ENCODE results near the gene LDB2. TPM values are rescaled to one million over a fixed set of nuclear protein-coding genes. Genes with fewer than 3 reads are reported as not detected.

The LDB2 gene
- total and polyA plus RNA-seq, 2 experiments from 2014 or later: 48.6 to 80.1 TPM

GRCh38 chr4:16532240-16532970, 366.0 kb downstream of the LDB2 start:
- Histone ChIP-seq H3K4me3 (no peak overlapping the region), H4K20me1 (replicated peaks; ENCODE audit: insufficient read depth) (no peaks in the 10 kb centered on the region), H3K9me2 (ENCODE audit: insufficient read depth) (no peaks in the 10 kb centered on the region; the same call in 1 of the 2 replicates), H3K79me2 (replicated peaks; ENCODE audit: insufficient read depth) (no peaks in the 10 kb centered on the region), H3K36me3 (ENCODE audit: insufficient read depth) (no peaks in the 10 kb centered on the region), H3K4me1 (ENCODE audit: insufficient read depth) (no peaks in the 10 kb centered on the region), H3K4me2 (no peak overlapping the region), H2AFZ (no peak overlapping the region), H3F3A (replicated peaks; ENCODE audit: low read depth) (no peaks in the 10 kb centered on the region), H3K27ac (ENCODE audit: low read depth) (no peak overlapping the region), H3K27me3 (ENCODE audit: insufficient read depth) (no peaks in the 10 kb centered on the region)
- no peak for DNase-seq (ENCODE audit: low spot score)
- no peak for ATAC-seq
- H3K27ac Mint-ChIP-seq: no peak overlapping the region
- no peak overlapping the region for H3K4me3 Mint-ChIP-seq
- H3K27me3 Mint-ChIP-seq (ENCODE audit: insufficient read depth, low read depth, poor library complexity): peaks cover 5% of the 10 kb centered on the region
- no peaks in the 10 kb centered on the region for H3K4me1 Mint-ChIP-seq
- TF ChIP-seq JUNB (IDR thresholded peaks at IDR 0.05; ENCODE audit: unreplicated experiment) (no peak), NANOG (IDR thresholded peaks at IDR 0.05; ENCODE audit: borderline replicate concordance) (no peak), REST (IDR thresholded peaks at IDR 0.05; ENCODE audit: unreplicated experiment) (no peak), CREB1 (CRISPR knock-in tag; IDR thresholded peaks at IDR 0.05; ENCODE audit: low read depth) (no peak)
- H3K36me3 Mint-ChIP-seq (ENCODE audit: low read depth): no peaks in the 10 kb centered on the region; the same call in 2 of the 3 replicates
- no peaks in the 10 kb centered on the region for H3K9me3 Mint-ChIP-seq

GRCh38 chr4:16530688-16531635, 367.5 kb downstream of the LDB2 start:
- no peaks in the 10 kb centered on the region for H4K20me1 ChIP-seq (replicated peaks; ENCODE audit: insufficient read depth)
- DNase-seq (ENCODE audit: low spot score) (no peak), ATAC-seq (no peak)
- H3F3A ChIP-seq (replicated peaks; ENCODE audit: low read depth): no peaks in the 10 kb centered on the region
- H3K27ac Mint-ChIP-seq: no peak overlapping the region
- H3K27me3 Mint-ChIP-seq (ENCODE audit: insufficient read depth, low read depth, poor library complexity): peaks cover 2% of the 10 kb centered on the region
- no peak overlapping the region for H3K4me3 ChIP-seq
- no peaks in the 10 kb centered on the region for H3K79me2 ChIP-seq (replicated peaks; ENCODE audit: insufficient read depth)
- H3K27ac ChIP-seq (ENCODE audit: low read depth): no peak overlapping the region
- no peaks in the 10 kb centered on the region; the same call in 2 of the 3 replicates for H3K4me1 Mint-ChIP-seq
- no peaks in the 10 kb centered on the region for H3K36me3 ChIP-seq (ENCODE audit: insufficient read depth)
- H3K9me3 Mint-ChIP-seq: no peaks in the 10 kb centered on the region; the same call in 2 of the 3 replicates
- H3K9me2 ChIP-seq (ENCODE audit: insufficient read depth): peaks cover 3% of the 10 kb centered on the region; the same call in 1 of the 2 replicates
- no peak overlapping the region for H2AFZ ChIP-seq
- H3K4me3 Mint-ChIP-seq: no peak overlapping the region
- no peaks in the 10 kb centered on the region for H3K27me3 ChIP-seq (ENCODE audit: insufficient read depth)
- no peaks in the 10 kb centered on the region; the same call in 2 of the 3 replicates for H3K36me3 Mint-ChIP-seq (ENCODE audit: low read depth)
- H3K4me1 ChIP-seq (ENCODE audit: insufficient read depth): no peaks in the 10 kb centered on the region
- no peak overlapping the region for H3K4me2 ChIP-seq
- TF ChIP-seq, protein P1, sequence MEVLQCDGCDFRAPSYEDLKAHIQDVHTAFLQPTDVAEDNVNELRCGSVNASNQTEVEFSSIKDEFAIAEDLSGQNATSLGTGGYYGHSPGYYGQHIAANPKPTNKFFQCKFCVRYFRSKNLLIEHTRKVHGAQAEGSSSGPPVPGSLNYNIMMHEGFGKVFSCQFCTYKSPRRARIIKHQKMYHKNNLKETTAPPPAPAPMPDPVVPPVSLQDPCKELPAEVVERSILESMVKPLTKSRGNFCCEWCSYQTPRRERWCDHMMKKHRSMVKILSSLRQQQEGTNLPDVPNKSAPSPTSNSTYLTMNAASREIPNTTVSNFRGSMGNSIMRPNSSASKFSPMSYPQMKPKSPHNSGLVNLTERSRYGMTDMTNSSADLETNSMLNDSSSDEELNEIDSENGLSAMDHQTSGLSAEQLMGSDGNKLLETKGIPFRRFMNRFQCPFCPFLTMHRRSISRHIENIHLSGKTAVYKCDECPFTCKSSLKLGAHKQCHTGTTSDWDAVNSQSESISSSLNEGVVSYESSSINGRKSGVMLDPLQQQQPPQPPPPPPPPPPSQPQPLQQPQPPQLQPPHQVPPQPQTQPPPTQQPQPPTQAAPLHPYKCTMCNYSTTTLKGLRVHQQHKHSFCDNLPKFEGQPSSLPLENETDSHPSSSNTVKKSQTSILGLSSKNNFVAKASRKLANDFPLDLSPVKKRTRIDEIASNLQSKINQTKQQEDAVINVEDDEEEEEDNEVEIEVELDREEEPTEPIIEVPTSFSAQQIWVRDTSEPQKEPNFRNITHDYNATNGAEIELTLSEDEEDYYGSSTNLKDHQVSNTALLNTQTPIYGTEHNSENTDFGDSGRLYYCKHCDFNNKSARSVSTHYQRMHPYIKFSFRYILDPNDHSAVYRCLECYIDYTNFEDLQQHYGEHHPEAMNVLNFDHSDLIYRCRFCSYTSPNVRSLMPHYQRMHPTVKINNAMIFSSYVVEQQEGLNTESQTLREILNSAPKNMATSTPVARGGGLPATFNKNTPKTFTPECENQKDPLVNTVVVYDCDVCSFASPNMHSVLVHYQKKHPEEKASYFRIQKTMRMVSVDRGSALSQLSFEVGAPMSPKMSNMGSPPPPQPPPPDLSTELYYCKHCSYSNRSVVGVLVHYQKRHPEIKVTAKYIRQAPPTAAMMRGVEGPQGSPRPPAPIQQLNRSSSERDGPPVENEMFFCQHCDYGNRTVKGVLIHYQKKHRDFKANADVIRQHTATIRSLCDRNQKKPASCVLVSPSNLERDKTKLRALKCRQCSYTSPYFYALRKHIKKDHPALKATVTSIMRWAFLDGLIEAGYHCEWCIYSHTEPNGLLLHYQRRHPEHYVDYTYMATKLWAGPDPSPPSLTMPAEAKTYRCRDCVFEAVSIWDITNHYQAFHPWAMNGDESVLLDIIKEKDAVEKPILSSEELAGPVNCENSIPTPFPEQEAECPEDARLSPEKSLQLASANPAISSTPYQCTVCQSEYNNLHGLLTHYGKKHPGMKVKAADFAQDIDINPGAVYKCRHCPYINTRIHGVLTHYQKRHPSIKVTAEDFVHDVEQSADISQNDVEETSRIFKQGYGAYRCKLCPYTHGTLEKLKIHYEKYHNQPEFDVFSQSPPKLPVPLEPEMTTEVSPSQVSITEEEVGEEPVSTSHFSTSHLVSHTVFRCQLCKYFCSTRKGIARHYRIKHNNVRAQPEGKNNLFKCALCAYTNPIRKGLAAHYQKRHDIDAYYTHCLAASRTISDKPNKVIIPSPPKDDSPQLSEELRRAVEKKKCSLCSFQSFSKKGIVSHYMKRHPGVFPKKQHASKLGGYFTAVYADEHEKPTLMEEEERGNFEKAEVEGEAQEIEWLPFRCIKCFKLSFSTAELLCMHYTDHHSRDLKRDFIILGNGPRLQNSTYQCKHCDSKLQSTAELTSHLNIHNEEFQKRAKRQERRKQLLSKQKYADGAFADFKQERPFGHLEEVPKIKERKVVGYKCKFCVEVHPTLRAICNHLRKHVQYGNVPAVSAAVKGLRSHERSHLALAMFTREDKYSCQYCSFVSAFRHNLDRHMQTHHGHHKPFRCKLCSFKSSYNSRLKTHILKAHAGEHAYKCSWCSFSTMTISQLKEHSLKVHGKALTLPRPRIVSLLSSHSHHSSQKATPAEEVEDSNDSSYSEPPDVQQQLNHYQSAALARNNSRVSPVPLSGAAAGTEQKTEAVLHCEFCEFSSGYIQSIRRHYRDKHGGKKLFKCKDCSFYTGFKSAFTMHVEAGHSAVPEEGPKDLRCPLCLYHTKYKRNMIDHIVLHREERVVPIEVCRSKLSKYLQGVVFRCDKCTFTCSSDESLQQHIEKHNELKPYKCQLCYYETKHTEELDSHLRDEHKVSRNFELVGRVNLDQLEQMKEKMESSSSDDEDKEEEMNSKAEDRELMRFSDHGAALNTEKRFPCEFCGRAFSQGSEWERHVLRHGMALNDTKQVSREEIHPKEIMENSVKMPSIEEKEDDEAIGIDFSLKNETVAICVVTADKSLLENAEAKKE (CRISPR knock-in tag; IDR thresholded peaks at IDR 0.05): no peak
- TF ChIP-seq, protein P2, sequence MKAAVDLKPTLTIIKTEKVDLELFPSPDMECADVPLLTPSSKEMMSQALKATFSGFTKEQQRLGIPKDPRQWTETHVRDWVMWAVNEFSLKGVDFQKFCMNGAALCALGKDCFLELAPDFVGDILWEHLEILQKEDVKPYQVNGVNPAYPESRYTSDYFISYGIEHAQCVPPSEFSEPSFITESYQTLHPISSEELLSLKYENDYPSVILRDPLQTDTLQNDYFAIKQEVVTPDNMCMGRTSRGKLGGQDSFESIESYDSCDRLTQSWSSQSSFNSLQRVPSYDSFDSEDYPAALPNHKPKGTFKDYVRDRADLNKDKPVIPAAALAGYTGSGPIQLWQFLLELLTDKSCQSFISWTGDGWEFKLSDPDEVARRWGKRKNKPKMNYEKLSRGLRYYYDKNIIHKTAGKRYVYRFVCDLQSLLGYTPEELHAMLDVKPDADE (IDR thresholded peaks at IDR 0.05): no peak
- TF ChIP-seq POLR2AphosphoS5 (IDR thresholded peaks at IDR 0.05; ENCODE audit: low read depth): no peak
- TF ChIP-seq EZH2phosphoT487 (IDR thresholded peaks at IDR 0.05; ENCODE audit: unreplicated experiment): no peak
